ENCODE data around the gene EGFL6.

Gene EGFL6

GRCh38 chrX:13569479-13570260 is at the start of gene EGFL6:
EGFL6 (plus strand) TSS chrX:13569601; CDS start chrX:13569862, 261 bp downstream.
- peak; percentile 1 for DNase-seq

- DNase-seq: no peak
Observed at GRCh38 chrX:13520351-13520750, 49.0 kb upstream of the EGFL6 start.

GRCh38 chrX:13520936-13521335 is 48.5 kb upstream of the EGFL6 start:
- no peak for DNase-seq

GRCh38 chrX:13522811-13523210 is 46.6 kb upstream of the EGFL6 start:
- no peak for DNase-seq

- no peak for DNase-seq
Observed at GRCh38 chrX:13533726-13534125, 35.7 kb upstream of the EGFL6 start.

- DNase-seq: no peak
Observed at GRCh38 chrX:13535376-13536165, 33.8 kb upstream of the EGFL6 start.

GRCh38 chrX:13536551-13536950 is 32.9 kb upstream of the EGFL6 start:
- no peak for DNase-seq

GRCh38 chrX:13538414-13538813 is 31.0 kb upstream of the EGFL6 start:
- no peak for DNase-seq

- no peak for DNase-seq
Observed at GRCh38 chrX:13540602-13541001, 28.8 kb upstream of the EGFL6 start.

- no peak for DNase-seq
Observed at GRCh38 chrX:13545726-13546125, 23.7 kb upstream of the EGFL6 start.

GRCh38 chrX:13547671-13548070 is 21.7 kb upstream of the EGFL6 start:
- DNase-seq: no peak

- no peak for DNase-seq
Observed at GRCh38 chrX:13550346-13550745, 19.1 kb upstream of the EGFL6 start.

- no peak for DNase-seq
Observed at GRCh38 chrX:13551610-13552009, 17.8 kb upstream of the EGFL6 start.

- no peak for DNase-seq
Observed at GRCh38 chrX:13552892-13553291, 16.5 kb upstream of the EGFL6 start.

GRCh38 chrX:13565511-13565910 is 3.9 kb upstream of the EGFL6 start:
- no peak for DNase-seq

- no peak for DNase-seq
Observed at GRCh38 chrX:13570261-13570605, 832 bp downstream of the EGFL6 start.

GRCh38 chrX:13571136-13571535 is 1.7 kb downstream of the EGFL6 start:
- no peak for DNase-seq

GRCh38 chrX:13574600-13574999 is 5.2 kb downstream of the EGFL6 start:
- DNase-seq: no peak

- no peak for DNase-seq
Observed at GRCh38 chrX:13579661-13580060, 10.3 kb downstream of the EGFL6 start.

- DNase-seq: no peak
Observed at GRCh38 chrX:13581554-13581953, 12.2 kb downstream of the EGFL6 start.

GRCh38 chrX:13587786-13588477 is 18.5 kb downstream of the EGFL6 start:
- DNase-seq: no peak

- DNase-seq: no peak
Observed at GRCh38 chrX:13590207-13590606, 20.8 kb downstream of the EGFL6 start.

- DNase-seq: no peak
Observed at GRCh38 chrX:13590914-13591313, 21.5 kb downstream of the EGFL6 start.

GRCh38 chrX:13597874-13598273 is 28.5 kb downstream of the EGFL6 start:
- DNase-seq: no peak

Measured in stimulated activated CD4-positive, alpha-beta T cell treated with anti-CD3 and anti-CD28 coated beads, Interleukin-15, amount 100 ng/mL, for 24 hours (primary cell).